AG04450 (cell line): ENCODE measurements around the gene POLR1G. TPM values are rescaled to one million over a fixed set of nuclear protein-coding genes. Genes with fewer than 3 reads are reported as not detected.
A peak's percentile ranks its signal among the peaks of the same experiment; 100 is the strongest.

Experiments used
- CTCF ChIA-PET: fragments of 300-600, 350-600 bp; formaldehyde crosslinking; extraction: SDS; loops from one replicate; lab custom pipeline; 2022; ENCODE audit warnings: antibody characterized with exemption, inconsistent platforms; lab: Charles Lee
- POLR2A ChIA-PET: fragments of 350-600 bp; formaldehyde crosslinking; extraction: SDS; loops from one replicate; lab custom pipeline; 2021; ENCODE audit warnings: antibody characterized with exemption, inconsistent platforms; lab: Yijun Ruan, JAX
- DNase-seq: peaks from one replicate; pipeline ENCODE4 v3.0.0-alpha.2; 2011; ENCODE audit warnings: low read depth, low spot score
- H3K27ac ChIP-seq: one replicate; pipeline ENCODE4 v1.5.1; 2012; ENCODE audit warnings: low read depth, low read length, control low read depth
- H3K27me3 ChIP-seq: one replicate; pipeline ENCODE4 v1.6.0; 2012; ENCODE audit warnings: low read length; ENCODE audit not compliant: control insufficient read depth, insufficient read depth
- H3K4me3 ChIP-seq: 2 replicates; pipeline ENCODE4 v1.5.1; 2011; ENCODE audit warnings: mild to moderate bottlenecking, low read depth, low read length, control low read depth
- H3K9me3 ChIP-seq: 2 replicates; pipeline ENCODE4 v1.5.1; 2012; ENCODE audit warnings: low read length; ENCODE audit not compliant: control insufficient read depth, insufficient read depth
- CTCF ChIP-seq: IDR thresholded peaks from 2 replicates; pipeline ENCODE4 v1.5.1; 2011; ENCODE audit warnings: low read depth, low read length, control low read depth, inconsistent platforms
- polyA plus RNA-seq: library from polyadenylated mRNA; depleted of rRNA; stranded (reverse); fragments of >200 nt; gene quantifications from 2 replicates; pipeline ENCODE4 v1.2.3, GENCODE V29; 2011

Gene POLR1G
- polyA plus RNA-seq, 1 experiment = 3.0 TPM

GRCh38 chr19:45448887-45449299 lies 42.4 kb downstream of the POLR1G start:
- Histone ChIP-seq H3K9me3 (no peaks in the 10 kb centered on the region; the same call in 1 of the 2 replicates), H3K4me3 (no peak overlapping the region), H3K27ac (peak overlapping the region; percentile 31), H3K27me3 (no peaks in the 10 kb centered on the region)
- TF ChIP-seq CTCF = no peak
- ChIA-PET POLR2A (interaction anchor here (1.3 to 1.6 kb wide), 2 partner anchors 10 to 19 kb away, joined by 3 read pairs; no protein-coding TSS in a partner anchor), CTCF (interaction anchor here (1.9 to 2.5 kb wide), 2 partner anchors 9 to 30 kb away, joined by 9 to 15 read pairs; no protein-coding TSS in a partner anchor)
- no peak for DNase-seq

- no peaks in the 10 kb centered on the region for H3K27me3 ChIP-seq
- H3K9me3 ChIP-seq = no peaks in the 10 kb centered on the region; the same call in 1 of the 2 replicates
- peak overlapping the region; percentile 60 for H3K4me3 ChIP-seq
- ChIA-PET POLR2A (interaction anchor here (1.6 kb wide), 1 partner anchor 11 kb away, joined by 3 read pairs; no protein-coding TSS in a partner anchor), CTCF (interaction anchor here (0.6 to 2.5 kb wide), 4 partner anchors 10 to 29 kb away, joined by 3 to 15 read pairs (median 6); no protein-coding TSS in a partner anchor)
- peak overlapping the region; percentile 52 for H3K27ac ChIP-seq
- no peak for TF ChIP-seq CTCF
- no peak for DNase-seq
These were observed 43.5 kb downstream of the POLR1G start for GRCh38 chr19:45450012-45450333.

GRCh38 chr19:45451131-45451849 lies 44.8 kb downstream of the POLR1G start:
- Histone ChIP-seq H3K27ac (peak overlapping the region; percentile 52), H3K27me3 (no peaks in the 10 kb centered on the region), H3K9me3 (no peaks in the 10 kb centered on the region; the same call in 1 of the 2 replicates), H3K4me3 (peak overlapping the region; percentile 70)
- ChIA-PET CTCF (interaction anchor here (1.0 to 2.0 kb wide), 2 partner anchors 12 to 34 kb away, joined by 4 to 7 read pairs; no protein-coding TSS in a partner anchor), POLR2A (interaction anchor here (0.7 kb wide), 1 partner anchor 16 kb away, joined by 5 read pairs; no protein-coding TSS in a partner anchor)
- DNase-seq = no peak
- TF ChIP-seq CTCF = no peak

- POLR2A ChIA-PET = interaction anchor here (0.7 kb wide), 1 partner anchor 15 kb away, joined by 5 read pairs; no protein-coding TSS in a partner anchor
These were observed 45.5 kb downstream of the POLR1G start for GRCh38 chr19:45451850-45452387.

More at GRCh38 chr19:45451850-45452387, 45.5 kb downstream of the POLR1G start:
- no peak overlapping the region for H3K27ac ChIP-seq
- H3K9me3 ChIP-seq = no peaks in the 10 kb centered on the region; the same call in 1 of the 2 replicates
- no peak overlapping the region for H3K4me3 ChIP-seq
- TF ChIP-seq CTCF = no peak
- CTCF ChIA-PET = interaction anchor here (1.0 to 2.0 kb wide), 2 partner anchors 13 to 34 kb away, joined by 4 to 7 read pairs; no protein-coding TSS in a partner anchor
- DNase-seq = no peak
- no peaks in the 10 kb centered on the region for H3K27me3 ChIP-seq
